NAMALWA (cell line): ENCODE data around the gene TMEM247.
"Not testable (repeated sequence)": the region's sequence is repeated elsewhere in the genome, so short reads cannot be mapped to it uniquely, and the experiment has no call there.

Source experiments
- DNase-seq: peaks from one replicate; pipeline ENCODE4 v3.0.0-alpha.2; 2015; ENCODE audit warnings: low spot score

TMEM247 gene

GRCh38 chr2:46512185-46512584 lies 32.8 kb downstream of the TMEM247 start:
- no peak for DNase-seq

- DNase-seq, result no peak
These were observed 35.4 kb downstream of the TMEM247 start for GRCh38 chr2:46514738-46515137.

GRCh38 chr2:46517485-46517884 lies 38.1 kb downstream of the TMEM247 start:
- no peak for DNase-seq

- no peak for DNase-seq
These were observed 39.5 kb downstream of the TMEM247 start for GRCh38 chr2:46518861-46519260.

GRCh38 chr2:46519265-46519664 lies 39.9 kb downstream of the TMEM247 start:
- no peak for DNase-seq

GRCh38 chr2:46520130-46520711 lies 40.9 kb downstream of the TMEM247 start:
- DNase-seq, result no peak

- no peak for DNase-seq
These were observed 41.9 kb downstream of the TMEM247 start for GRCh38 chr2:46521215-46521683.

- DNase-seq, result not testable (repeated sequence)
These were observed 43.0 kb downstream of the TMEM247 start for GRCh38 chr2:46522385-46522784.

GRCh38 chr2:46525522-46526155 lies 46.3 kb downstream of the TMEM247 start:
- DNase-seq, result no peak

GRCh38 chr2:46528880-46529279 lies 49.5 kb downstream of the TMEM247 start:
- no peak for DNase-seq

GRCh38 chr2:46530639-46531038 lies 51.3 kb downstream of the TMEM247 start:
- no peak for DNase-seq

GRCh38 chr2:46531863-46532262 lies 52.5 kb downstream of the TMEM247 start:
- DNase-seq, result no peak
